Measurements from ENCODE around the gene CROCC.
"Not testable (repeated sequence)": the region's sequence is repeated elsewhere in the genome, so short reads cannot be mapped to it uniquely, and the experiment has no call there.

Gene CROCC, protein sequence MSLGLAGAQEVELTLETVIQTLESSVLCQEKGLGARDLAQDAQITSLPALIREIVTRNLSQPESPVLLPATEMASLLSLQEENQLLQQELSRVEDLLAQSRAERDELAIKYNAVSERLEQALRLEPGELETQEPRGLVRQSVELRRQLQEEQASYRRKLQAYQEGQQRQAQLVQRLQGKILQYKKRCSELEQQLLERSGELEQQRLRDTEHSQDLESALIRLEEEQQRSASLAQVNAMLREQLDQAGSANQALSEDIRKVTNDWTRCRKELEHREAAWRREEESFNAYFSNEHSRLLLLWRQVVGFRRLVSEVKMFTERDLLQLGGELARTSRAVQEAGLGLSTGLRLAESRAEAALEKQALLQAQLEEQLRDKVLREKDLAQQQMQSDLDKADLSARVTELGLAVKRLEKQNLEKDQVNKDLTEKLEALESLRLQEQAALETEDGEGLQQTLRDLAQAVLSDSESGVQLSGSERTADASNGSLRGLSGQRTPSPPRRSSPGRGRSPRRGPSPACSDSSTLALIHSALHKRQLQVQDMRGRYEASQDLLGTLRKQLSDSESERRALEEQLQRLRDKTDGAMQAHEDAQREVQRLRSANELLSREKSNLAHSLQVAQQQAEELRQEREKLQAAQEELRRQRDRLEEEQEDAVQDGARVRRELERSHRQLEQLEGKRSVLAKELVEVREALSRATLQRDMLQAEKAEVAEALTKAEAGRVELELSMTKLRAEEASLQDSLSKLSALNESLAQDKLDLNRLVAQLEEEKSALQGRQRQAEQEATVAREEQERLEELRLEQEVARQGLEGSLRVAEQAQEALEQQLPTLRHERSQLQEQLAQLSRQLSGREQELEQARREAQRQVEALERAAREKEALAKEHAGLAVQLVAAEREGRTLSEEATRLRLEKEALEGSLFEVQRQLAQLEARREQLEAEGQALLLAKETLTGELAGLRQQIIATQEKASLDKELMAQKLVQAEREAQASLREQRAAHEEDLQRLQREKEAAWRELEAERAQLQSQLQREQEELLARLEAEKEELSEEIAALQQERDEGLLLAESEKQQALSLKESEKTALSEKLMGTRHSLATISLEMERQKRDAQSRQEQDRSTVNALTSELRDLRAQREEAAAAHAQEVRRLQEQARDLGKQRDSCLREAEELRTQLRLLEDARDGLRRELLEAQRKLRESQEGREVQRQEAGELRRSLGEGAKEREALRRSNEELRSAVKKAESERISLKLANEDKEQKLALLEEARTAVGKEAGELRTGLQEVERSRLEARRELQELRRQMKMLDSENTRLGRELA (N-terminal part only)

DNA sequence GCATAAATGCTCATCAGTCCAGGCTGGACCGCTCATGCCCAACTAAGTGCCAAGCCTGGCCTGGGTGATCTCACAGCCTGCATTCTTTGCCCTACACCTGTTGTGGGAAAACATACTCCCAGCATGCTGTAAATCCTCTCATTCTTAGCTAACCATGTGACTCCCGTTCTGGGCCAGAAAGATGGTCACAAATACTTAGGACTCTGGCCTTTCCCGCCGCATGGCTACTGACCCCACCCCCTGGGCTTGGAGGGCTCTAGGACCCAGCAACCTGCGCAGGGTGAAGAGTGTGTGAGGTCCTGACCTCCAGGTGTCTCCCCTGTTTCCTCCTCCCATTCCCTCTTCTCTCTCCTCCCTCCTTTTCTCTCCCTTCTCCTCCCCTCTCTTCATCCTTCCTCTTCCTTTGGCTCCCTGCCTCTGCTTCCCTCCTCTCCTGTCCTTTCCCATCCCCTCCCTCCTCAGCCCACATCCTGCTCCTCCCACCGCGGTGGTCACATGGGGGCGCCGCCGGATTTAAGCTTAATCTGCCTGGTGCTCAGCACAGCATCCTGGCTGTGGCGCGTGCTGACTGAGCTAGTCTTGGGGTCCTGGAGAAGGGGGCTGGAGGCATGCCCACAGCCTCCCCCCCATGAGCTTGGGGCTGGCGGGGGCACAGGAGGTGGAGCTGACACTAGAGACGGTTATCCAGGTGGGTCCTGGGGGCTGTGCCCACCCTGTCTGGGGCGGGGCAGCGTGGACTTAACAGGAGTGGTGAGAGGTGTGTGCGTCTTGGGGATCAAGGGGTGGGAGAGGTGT lies at the start of gene CROCC:
CROCC (plus strand) TSS at position 541 of the 795 bp plus-strand sequence; CDS start at position 629, 88 bp downstream.
- peak; percentile 41 to 48 for DNase-seq

DNA sequence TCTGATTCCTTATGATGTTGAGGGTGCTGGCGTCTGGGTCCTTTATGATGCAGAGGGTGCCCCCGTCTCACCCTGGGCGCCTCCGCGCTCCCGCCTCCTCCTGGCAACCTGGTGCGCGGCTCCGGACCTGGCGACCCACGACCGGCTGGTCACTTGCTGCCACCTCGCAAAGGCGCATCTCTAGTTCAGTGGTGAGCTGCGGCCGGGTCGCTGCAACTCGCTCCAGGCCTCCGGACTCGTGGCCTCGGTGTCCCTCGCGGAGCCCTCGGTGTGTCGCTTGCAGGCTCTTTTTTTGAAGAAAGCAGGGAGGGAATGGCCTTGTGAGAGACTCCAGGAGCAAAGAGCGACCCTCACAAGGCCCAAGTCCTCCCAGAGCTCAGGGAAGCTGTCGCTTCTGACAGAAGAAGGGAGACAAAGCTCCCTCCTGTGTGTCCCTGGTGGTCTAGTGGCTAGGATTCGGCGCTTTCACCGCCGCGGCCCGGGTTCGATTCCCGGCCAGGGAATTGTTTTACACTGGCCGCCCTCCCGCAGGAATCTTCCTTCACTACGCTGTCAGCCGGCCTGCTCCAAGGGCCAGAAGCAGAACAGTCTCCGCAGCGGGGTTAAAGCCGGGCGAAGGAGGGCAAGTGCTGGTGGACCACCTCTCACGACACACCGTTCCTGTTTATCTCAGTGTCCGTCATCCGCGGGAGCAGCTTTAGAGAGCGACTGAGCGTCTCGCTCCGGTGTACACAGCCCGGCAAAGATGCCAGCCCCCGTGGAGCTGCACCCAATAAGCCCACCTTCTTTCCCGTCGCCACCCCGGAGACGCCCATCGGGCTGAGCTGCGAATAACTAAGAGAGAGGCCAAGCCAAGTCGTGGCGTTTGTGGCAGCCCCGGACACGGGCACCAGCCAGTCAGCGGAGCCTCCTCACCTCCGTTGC lies 49.3 kb upstream of the CROCC start:
- not testable (repeated sequence) for DNase-seq

DNA sequence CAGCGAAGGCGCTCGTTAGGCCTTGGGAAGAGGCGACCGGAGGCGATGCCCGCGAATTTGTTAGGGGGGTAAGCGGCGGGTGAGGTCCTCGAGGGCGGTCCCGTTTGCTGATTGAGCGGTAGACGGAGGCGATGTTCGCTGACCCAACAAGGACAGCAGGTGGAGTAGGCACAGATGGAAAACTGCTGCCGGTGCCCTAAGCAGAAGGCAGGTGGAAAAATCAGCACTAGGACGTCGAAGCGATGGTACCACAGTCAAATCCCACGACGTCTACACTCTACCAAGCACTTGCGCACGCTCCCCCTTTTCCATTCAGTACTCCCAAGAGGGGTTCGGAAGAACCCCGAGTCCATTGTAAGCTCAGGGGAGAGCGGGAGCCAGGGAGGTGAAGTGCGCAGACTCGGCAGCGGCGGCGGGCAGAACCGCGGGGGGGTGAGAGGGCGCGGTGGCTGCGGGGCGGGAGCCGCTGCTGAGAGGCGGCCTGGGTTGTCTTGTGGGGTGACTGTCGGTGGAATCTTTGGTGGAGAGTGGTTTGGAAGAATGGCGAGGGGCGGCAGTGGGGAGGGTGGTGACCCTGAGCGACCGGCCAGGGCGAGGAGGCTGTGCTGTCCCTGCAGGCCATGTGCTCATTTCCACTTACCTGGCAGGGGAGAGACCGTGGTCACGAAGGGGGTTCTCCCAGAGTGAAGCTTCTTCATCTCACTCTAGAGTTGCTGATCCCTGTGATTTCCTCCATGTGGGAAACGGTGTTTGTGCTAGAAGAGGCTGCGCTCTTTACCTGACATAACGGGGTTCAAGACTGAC lies 48.5 kb upstream of the CROCC start:
- DNase-seq: not testable (repeated sequence)

DNA sequence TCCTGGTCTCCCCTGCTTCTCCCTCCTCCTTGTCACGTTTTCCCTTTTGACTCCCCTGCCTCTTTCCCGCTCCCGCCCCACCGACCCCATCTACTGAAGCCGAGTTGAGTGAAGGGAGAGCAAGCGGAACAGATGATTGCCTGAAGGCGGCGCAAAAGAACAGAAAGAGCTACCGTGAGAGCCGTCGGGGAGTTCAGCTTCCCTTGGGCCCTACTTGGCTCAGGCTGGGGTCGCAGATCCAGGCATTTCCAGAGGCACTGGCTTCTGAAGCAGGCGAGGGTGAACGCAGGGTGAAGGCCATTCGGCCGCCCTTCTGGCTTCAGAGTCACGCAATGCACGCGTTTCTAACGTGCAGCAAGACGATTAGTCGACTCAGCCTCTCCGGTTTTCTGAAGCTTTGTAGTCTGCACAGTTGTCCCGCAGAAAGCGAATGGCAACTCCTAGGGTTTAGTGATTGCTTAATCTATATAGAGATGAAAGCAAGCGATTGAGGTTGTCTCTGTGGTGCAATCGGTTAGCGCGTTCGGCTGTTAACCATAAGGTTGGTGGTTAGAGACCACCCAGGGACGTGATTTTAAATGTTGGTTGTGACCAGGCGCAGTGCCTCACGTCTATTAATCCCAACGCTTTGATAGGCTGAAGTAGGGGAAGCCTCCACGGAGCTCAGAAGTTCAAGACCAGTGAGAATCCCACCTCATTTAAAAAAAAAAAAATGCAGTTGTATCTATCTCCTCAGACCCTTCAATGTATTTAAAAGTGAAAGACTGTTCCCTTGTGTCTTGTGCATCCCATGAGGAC lies 46.6 kb upstream of the CROCC start:
- not testable (repeated sequence) for DNase-seq

DNA sequence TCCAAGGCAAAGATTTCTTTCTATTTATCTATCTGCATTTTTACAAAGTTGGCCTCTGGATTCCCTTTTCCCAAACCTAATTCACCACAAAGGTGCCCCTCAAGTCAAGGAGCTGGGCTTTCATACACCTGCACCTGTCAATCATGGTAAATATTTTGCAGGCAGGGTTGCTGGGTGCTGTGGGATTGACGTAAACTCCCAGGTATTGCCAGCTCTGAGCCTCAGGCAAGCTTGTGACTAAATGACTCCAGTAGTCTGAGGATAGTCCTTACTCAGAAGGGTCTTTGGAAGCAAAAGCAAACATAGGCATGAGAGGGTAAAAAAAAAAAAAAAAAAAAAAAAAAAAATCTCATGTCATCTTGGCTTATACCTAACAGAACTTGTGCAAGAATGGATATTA lies 40.0 kb upstream of the CROCC start:
- not testable (repeated sequence) for DNase-seq

DNA sequence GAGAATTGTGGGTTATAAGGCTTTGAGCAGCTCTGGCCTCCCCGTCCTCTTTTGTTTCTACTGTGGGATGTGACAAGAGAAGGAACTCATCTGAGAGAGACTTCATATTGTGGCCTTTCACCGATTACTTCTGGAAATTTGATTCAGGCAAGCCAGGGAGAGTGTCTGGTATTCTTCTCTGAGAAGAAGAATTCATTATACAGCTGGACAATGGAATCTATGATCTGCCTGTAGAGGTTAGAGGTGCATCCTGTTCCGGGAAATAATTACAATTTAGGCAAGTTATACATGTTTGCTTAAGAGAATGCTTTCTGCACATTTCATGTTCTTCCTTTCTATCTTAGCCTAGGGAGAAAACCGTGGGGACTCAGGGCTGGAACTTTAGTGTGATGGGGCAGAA lies 38.7 kb upstream of the CROCC start:
- no peak for DNase-seq

DNA sequence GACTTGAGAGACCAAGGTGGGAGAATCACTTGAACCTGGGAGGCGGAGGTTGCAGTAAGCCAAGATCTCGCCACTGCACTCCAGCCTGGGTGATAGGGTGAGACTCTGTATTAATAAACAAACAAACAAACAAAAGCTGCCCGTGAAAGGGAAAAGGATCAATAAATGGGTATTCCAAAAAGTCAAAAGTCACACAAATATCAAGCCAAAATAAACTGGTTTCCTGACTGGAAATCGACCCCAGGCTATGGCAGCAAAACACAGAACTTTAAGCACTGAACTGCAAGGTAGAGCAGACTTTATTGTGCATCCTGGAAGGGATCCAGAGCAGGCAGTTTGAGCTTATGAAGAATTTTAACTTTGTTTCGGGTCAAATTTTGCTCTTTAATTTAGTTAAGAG lies 37.2 kb upstream of the CROCC start:
- DNase-seq: not testable (repeated sequence)

DNA sequence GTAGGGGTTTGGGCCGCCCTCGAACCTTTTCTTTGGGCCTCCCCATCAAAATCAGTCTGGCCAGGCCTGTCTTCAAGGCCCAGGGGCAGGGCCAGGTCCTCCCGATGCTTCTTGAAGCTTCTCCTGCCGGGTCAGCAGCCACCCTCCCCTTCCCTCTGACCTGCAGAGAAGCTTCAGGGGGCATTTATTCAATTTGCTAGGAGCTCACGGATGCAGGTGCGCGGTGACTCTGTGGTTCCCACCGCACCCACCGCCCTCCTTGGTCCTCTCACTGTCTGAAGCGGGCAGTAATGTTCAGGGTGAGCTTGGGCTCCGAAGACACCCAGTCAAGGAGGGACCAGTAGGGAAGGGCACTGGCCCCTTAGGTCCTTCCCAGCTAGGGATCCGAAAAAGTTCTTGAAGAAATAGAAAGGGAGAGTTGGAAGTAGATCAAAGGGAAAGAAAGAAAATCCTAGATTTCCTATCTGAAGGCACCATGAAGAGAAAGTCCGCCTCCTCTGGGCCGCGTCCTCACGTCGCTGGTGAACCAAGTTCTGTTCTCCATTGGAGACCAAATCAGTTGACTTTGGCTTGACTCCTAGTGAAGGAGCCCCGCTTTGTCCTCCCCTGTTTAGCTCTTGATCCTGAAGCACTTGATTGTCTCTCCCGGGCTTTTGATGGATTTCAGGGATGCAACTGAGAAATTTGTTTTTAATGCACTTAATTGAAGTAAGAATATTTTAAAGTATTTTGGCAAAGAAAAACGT lies 34.7 kb upstream of the CROCC start:
- no peak for DNase-seq

DNA sequence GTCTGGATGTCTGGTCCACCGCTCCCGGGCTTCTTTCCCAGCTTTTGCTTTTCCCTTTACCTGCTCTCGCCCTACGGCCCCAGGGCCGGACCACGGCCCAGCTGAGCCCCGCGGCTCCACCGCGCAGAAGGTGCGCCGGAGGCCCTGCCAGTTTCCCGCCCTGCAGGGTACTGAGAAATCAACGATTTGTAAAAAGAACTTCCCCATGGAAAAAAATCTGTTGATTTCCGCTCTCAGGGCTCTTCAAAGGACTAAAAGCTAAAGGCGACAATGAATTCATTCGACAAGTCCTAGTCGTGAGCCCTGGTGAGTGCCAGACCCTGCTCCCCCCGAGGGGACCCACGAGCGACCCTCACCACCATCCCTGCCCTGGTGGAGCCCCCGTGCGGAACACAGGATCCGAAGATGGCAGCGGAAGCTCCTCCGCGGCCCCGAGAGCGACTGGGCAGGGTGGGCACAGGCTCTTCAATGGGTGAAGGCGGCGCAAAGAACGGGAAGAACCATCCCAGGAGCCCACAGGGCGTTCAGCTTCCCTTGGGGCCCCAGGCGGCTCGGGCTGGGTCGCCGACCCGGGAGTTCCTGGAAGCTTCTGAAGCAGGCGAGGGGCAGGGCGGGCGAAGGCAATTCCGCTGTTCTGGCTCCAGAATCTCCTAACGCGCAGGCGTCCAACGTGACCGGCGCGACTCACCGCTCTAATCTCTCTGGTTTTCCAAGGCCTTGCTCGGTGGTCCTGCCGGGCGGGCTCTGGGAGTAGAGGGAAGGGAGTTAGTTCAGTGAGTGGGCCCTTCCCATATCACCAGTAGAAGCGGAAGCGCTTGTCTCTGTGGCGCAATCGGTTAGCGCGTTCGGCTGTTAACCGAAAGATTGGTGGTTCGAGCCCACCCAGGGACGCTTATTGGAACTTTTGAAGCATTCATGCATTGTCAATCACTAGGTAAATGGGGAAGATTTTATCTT lies 32.6 kb upstream of the CROCC start:
- DNase-seq: peak; percentile 63 to 75

DNA sequence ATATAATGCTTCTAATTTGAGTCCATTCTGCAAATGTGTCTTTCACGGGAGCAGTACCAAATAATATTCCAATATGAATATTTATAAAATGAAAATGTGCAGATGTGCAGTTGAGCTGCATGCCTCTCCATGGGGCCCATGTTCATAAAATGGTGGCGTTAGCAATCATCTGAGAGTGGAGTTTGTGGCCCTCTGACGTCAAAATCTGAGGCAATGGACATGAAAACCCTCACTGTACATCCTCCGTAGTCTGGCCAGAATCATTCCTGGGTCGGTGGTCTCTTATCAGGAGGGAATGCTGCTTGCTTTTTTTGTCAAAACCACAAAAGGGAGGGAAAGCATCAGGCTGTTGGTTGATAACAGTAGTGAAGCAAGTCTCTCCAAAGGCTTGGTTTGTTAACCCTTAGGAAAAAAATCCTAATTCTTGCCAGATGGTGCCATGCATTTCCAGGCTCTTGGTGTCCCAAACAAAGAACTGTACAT lies 31.2 kb upstream of the CROCC start:
- not testable (repeated sequence) for DNase-seq

DNA sequence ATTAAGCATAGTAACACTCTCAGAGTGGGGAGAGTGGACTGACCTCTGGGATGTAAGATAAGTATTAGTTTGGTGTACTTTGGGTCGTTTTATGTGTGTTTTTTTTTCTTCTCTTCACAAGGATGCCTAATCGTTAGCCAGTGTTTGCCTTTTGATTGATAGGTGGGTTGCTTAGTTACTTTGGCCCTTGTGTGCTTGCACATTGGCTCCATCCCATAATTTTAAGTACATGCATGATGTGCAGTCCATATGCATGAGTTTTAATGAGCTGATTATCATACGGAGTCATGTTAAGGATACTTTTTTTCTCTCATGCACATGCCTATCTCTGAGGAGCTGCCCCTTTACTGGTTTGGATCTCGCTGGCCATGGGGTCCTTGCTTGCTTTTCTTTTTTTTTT lies 30.7 kb upstream of the CROCC start:
- DNase-seq: not testable (repeated sequence)

DNA sequence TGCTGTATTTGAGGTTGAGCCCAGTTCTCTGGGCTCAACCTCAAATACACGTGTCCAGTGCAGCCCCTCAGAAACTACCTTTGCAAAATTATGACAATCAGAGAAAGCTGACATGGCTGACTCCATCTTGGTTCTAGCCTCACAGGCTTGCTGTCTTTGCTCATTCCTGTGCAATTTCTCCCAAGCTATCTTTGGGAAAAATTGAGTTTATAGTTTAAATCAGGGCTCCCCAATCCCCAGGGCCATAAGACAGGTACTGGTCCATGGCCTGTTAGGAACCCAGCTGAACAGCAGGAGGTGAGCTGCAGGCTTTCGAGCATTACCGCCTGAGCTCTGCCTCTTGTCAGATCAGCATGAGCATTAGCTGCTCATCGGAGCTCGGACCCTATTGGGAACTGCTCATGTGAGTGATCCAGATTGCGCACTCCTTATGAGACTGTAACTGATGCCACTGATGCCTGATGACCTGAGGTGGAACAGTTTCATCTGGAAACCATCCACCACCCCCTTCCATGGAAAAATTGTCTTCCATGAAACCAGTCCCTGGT lies 28.7 kb upstream of the CROCC start:
- DNase-seq: not testable (repeated sequence)

DNA sequence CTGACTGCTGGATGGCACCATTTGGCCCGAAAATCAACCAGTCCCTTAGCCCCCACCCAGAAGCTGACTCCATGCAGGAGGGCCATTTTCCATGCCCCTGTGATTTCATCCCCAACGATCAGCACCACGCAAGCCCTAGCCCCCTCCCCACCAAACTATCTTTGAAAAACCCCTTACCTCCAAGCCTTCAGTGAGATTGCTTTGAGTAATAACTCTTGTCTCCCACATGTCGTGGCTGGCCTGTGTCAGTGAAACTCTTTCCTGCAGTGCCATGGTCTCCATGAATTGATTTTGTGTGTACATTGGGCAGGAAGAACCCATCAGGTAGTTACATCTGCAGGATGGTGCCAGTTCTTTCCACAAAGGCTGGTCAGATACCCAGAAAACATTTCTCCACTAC lies 27.9 kb upstream of the CROCC start:
- not testable (repeated sequence) for DNase-seq

DNA sequence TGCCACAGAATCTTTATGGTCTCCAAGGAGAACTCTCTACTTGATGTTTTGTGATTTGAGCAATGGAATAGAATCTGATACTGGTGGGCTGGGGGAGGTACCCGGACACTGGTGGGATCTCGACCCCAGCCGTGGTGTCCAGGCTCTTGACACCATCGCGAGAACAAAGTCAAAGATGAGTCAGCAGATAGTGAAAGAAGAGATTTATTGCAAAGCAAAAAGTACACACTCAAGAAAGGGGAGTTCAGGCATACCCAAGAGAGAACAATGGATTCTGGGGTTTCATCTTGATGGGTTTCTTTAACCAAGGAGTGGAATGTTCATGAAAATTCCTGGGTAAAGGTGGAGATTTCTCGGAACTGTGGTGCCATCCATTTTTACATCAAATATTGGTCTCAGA lies 27.4 kb upstream of the CROCC start:
- DNase-seq: not testable (repeated sequence)

DNA sequence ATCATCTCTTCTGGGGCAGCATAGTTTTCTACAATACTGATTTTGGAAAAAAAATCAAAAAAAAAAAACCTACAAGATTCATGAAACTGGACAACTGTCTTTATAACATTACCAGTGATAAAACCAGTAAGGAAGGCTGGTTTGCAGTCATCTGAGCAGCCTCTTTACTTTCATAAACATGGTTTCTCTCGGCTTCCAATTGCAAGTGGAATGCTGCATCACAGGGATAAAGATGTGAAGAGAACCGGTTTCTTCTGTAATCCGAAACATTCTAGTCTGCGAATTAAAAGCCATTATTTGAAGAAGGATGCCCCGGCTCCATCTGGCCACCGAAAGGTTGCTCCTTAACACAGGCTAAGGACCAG lies 26.5 kb upstream of the CROCC start:
- peak; percentile 41 to 50 for DNase-seq

DNA sequence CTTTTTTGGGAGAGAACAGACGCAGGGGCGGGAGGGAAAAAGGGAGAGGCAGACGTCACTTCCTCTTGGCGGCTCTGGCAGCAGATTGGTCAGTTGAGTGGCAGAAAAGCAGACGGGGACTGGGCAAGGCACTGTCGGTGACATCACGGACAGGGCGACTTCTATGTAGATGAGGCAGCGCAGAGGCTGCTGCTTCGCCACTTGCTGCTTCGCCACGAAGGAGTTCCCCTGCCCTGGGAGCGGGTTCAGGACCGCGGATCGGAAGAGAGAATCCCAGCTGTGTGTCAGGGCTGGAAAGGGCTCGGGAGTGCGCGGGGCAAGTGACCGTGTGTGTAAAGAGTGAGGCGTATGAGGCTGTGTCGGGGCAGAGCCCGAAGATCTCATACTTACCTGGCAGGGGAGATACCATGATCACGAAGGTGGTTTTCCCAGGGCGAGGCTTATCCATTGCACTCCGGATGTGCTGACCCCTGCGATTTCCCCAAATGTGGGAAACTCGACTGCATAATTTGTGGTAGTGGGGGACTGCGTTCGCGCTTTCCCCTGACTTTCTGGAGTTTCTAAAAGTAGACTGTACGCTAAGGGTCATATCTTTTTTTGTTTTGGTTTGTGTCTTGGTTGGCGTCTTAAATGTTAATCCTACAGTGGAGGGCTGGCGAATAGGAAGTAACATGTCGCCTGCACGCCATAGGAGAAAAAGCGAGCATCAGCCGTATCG lies 26.0 kb upstream of the CROCC start, which contains the start of gene RNU1-2:
RNU1-2 (plus strand) TSS at position 383 of the 718 bp plus-strand sequence.
- peak; percentile 99 for DNase-seq

Measured in Kasumi-1 (cell line).